Left lung (tissue), 10 donors: Measurements from ENCODE around the gene PBX2. TPM values are rescaled to one million over a fixed set of nuclear protein-coding genes. Genes with fewer than 3 reads are reported as not detected.

Source experiments
- ATAC-seq: fragments of 200-7000 bp; cut with Tn5 transposase; one replicate; pipeline ENCODE4 v1.9.1; 2020; ENCODE audit warnings: moderate library complexity
- DNase-seq, 4 donors: peaks; one replicate each; pipeline ENCODE4 v3.0.0-alpha.2; 2013 to 2020
- H3K27ac ChIP-seq, 2 donors: fragments of 200-600 bp; sonication (generic) in 1 of 2; one replicate each; pipeline versions ENCODE4 v1.5.0 to v1.8.0; 2020 to 2021
- H3K27me3 ChIP-seq, 2 donors: fragments of 200-600 bp; sonication (generic) in 1 of 2; one replicate each; pipeline versions ENCODE4 v1.5.0 to v1.8.0; 2020 to 2021
- H3K36me3 ChIP-seq, 2 donors: fragments of 200-600 bp; sonication (generic) in 1 of 2; one replicate each; pipeline versions ENCODE4 v1.5.0 to v1.8.0; 2020 to 2021
- H3K4me1 ChIP-seq, 2 donors: fragments of 200-600 bp; one replicate each; pipeline ENCODE4 v1.8.0; 2021
- H3K4me3 ChIP-seq, 2 donors: fragments of 200-600 bp; sonication (generic) in 1 of 2; one replicate each; pipeline versions ENCODE4 v1.5.0 to v1.8.0; 2020 to 2021; ENCODE audit warnings: mild to moderate bottlenecking in 1 of 2
- H3K9me3 ChIP-seq, 2 donors: fragments of 200-600 bp; sonication (generic) in 1 of 2; one replicate each; pipeline versions ENCODE4 v1.5.0 to v1.8.0; 2020 to 2021
- CTCF ChIP-seq, 2 donors: fragments of 200-600 bp; sonication (generic) in 1 of 2; IDR thresholded peaks; one replicate each; pipeline versions ENCODE4 v1.5.0 to v1.8.0; 2021; ENCODE audit warnings: antibody characterized with exemption in 2 of 2
- intact Hi-C, 2 donors: fragments of 100-400 bp; cut with DNase I; formaldehyde crosslinking; loops; one replicate each; pipeline versions ENCODE4 v1.11.2 to v1.14.2; 2022
- polyA plus RNA-seq, 6 donors: library from polyadenylated mRNA; unstranded; fragments of 120-200 nt; gene quantifications; one replicate each; pipeline ENCODE4 v1.2.1, GENCODE V29; 2013; ENCODE audit not compliant: insufficient read length in 6 of 6
- total RNA-seq, 2 donors: library from RNA; stranded (reverse); fragmentation: NEBNext Ultra II Directional; extraction: Animal tissue kit (Norgen Biotek cat#: 25700); gene quantifications; one replicate each; pipeline ENCODE4 v1.2.1, GENCODE V29; 2021
- donor health status: DM: no; HTN: yes; CAD: no.
- donor health status: DM: no; HTN: no; CAD: no.

The PBX2 gene
- total and polyA plus RNA-seq, 8 donors, result 91.0 to 174 (median 163) TPM

GRCh38 chr6:32179766-32180405, 10.1 kb downstream of the PBX2 start:
- peak overlapping the region in 1 of 2 donors; percentile 7 for H3K27ac ChIP-seq
- intact Hi-C loops, result no loop called here
- peak overlapping the region in 1 of 2 donors; percentile 79 for H3K4me3 ChIP-seq
- DNase-seq, result no peak
- peaks cover 0 to 34% of the 10 kb centered on the region in 2 donors for H3K36me3 ChIP-seq
- no peaks in the 10 kb centered on the region for H3K9me3 ChIP-seq
- TF ChIP-seq CTCF (IDR thresholded peaks at IDR 0.05), result no peak
- peaks cover 36 to 79% of the 10 kb centered on the region in 2 donors for H3K4me1 ChIP-seq
- ATAC-seq, result no peak
- no peaks in the 10 kb centered on the region for H3K27me3 ChIP-seq

- peaks cover 0 to 34% of the 10 kb centered on the region in 2 donors for H3K36me3 ChIP-seq
- no peak for TF ChIP-seq CTCF (IDR thresholded peaks at IDR 0.05)
- DNase-seq (no peak), ATAC-seq (no peak)
- H3K27me3 ChIP-seq, result no peaks in the 10 kb centered on the region
- H3K9me3 ChIP-seq, result no peaks in the 10 kb centered on the region
- intact Hi-C loops, result no loop called here
- H3K4me1 ChIP-seq, result peaks cover 34 to 79% of the 10 kb centered on the region in 2 donors
- H3K4me3 ChIP-seq, result peak overlapping the region; percentile 59 to 79
- peak overlapping the region; percentile 97 to 98 for H3K27ac ChIP-seq
These were observed 11.2 kb downstream of the PBX2 start for GRCh38 chr6:32178547-32179440.

- peak within 1 kb of the TSS; percentile 59 to 79 for H3K4me3 ChIP-seq
- ATAC-seq, result peak; percentile 79
- no peaks in the 10 kb centered on the region for H3K9me3 ChIP-seq
- DNase-seq, result peak; percentile 88 to 99 (median 98)
- intact Hi-C loops, result no loop called here
- H3K27me3 ChIP-seq, result no peaks in the 10 kb centered on the region
- peaks cover 32 to 80% of the 10 kb centered on the region in 2 donors for H3K4me1 ChIP-seq
- peak within 1 kb of the TSS; percentile 97 to 98 for H3K27ac ChIP-seq
- peaks cover 0 to 30% of the 10 kb centered on the region in 2 donors for H3K36me3 ChIP-seq
- no peak for TF ChIP-seq CTCF (IDR thresholded peaks at IDR 0.05)
These were observed 12.0 kb downstream of the PBX2 start, which contains the start of gene RNF5 for GRCh38 chr6:32177788-32178546. RNF5 (plus strand) TSS chr6:32178405; CDS start chr6:32178512, 107 bp downstream.

- TF ChIP-seq CTCF (IDR thresholded peaks at IDR 0.05), result no peak
- Histone ChIP-seq H3K27me3 (no peaks in the 10 kb centered on the region), H3K4me1 (peaks cover 32 to 76% of the 10 kb centered on the region in 2 donors), H3K4me3 (peak overlapping the region; percentile 59 to 79), H3K9me3 (no peaks in the 10 kb centered on the region), H3K27ac (peak overlapping the region; percentile 97 to 98), H3K36me3 (peaks cover 0 to 23% of the 10 kb centered on the region in 2 donors)
- intact Hi-C loops, result no loop called here
- DNase-seq (no peak), ATAC-seq (peak; percentile 12)
These were observed 12.7 kb downstream of the PBX2 start for GRCh38 chr6:32177183-32177787.
